GM12891 (cell line): ENCODE measurements around the gene SOWAHA.

ENCODE experiments used
- PAX5 ChIP-seq: IDR thresholded peaks from 2 replicates; pipeline ENCODE4 v1.6.1; 2011; ENCODE audit warnings: low read length, moderate library complexity, mild to moderate bottlenecking; ENCODE audit not compliant: insufficient read depth, severe bottlenecking
- POLR2A ChIP-seq: IDR thresholded peaks from 2 replicates; pipeline ENCODE4 v1.6.1; 2011; ENCODE audit warnings: low read depth, low read length, control low read depth
- POLR2AphosphoS5 ChIP-seq: IDR thresholded peaks from 2 replicates; pipeline ENCODE4 v1.6.1; 2011; ENCODE audit warnings: low read depth, low read length, control low read depth

GRCh38 chr5:132827943-132828673 lies 15.0 kb downstream of the SOWAHA start:
- TF ChIP-seq POLR2A (no peak), POLR2AphosphoS5 (no peak), PAX5 (no peak)
